SIG-M5 (cell line): ENCODE data around the gene IGFALS.

Source experiments
- DNase-seq: peaks from one replicate; lab custom pipeline; 2025; lab: John Stamatoyannopoulos, UW

IGFALS gene

DNA sequence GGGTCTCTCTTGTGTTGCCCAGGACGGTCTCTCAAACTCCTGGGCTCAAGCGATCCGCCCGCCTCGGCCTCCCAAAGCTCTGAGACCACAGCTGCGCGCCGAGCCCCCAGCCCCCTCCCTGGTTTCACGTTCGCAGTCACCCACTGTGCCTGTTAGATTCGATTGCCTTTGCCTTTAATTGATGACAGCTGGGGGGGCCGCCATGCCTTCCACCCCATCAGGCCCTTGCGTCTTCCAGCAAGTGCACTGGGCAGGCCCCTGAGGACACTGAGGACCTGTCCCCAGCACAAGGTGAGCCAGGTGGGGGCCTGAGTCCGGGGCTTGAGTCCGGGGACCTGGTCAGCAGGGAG lies 3.3 kb downstream of the IGFALS start:
- DNase-seq = no peak

DNA sequence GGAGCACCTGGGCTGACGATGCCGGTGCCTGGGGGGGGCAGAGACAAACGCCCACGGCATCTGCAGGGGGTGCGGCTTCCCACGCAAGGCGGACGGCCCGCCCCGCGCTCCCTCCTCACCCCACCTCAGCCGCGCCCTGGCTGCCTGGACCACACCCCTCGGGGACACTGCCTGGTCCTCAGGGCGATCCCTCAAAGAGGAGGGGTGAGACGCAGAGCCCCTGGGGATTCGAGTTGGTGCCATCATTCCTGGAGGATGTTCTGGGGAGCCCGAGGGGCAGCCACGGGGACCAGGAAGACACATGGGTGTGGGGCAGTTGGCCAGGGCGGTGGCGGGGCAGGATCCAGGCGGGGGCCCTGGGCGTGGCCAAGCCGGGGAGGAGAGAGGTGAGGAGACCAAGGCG lies 3.9 kb downstream of the IGFALS start:
- DNase-seq = no peak

DNA sequence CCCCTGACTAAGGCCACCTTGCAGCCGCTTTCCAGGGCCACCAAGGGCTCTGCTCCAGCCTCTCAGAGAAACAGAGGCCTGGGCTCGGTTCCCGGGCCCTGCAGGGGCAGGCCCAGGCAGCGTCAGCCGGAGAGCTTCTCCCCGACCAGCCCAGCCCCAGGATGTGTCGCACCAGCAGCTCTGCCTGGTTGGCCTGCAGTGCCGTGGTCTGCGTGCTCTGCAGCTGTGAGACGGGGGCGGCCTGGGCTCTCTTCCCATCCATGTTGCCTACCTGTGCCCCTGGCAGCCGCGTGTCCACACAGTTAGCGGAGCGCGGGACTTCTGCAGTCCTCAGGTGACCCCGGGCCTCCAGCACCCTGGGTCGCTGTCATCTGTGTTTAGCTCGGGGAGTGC lies 4.8 kb downstream of the IGFALS start:
- DNase-seq = no peak

DNA sequence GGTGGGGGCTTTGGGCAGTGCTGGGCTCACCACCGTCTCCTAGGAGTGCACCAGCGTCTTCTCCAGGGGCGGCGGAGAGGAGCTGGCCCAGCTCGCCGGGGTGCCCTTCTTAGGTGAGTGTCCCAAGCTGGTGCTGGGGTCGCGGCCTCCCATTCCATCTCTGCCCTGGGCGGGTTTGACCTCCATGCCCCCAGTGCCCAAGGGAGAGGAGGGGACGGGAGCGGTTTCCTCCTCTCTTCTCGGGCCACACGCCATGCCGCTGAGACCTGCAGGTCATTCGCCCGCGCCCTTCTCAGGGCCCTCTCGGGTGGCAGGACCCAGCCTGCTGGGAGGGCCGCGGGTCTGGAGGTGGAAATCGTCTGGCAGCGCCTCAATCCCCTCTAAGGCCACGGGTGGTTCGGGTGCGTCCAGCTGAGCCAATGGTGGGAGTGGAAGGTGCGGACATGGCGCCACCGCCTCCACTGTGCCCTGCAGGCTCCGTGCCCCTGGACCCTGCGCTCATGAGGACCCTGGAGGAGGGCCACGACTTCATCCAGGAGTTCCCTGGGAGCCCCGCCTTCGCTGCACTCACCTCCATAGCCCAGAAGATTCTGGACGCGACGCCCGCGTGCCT lies 5.3 kb downstream of the IGFALS start:
- DNase-seq = no peak

DNA sequence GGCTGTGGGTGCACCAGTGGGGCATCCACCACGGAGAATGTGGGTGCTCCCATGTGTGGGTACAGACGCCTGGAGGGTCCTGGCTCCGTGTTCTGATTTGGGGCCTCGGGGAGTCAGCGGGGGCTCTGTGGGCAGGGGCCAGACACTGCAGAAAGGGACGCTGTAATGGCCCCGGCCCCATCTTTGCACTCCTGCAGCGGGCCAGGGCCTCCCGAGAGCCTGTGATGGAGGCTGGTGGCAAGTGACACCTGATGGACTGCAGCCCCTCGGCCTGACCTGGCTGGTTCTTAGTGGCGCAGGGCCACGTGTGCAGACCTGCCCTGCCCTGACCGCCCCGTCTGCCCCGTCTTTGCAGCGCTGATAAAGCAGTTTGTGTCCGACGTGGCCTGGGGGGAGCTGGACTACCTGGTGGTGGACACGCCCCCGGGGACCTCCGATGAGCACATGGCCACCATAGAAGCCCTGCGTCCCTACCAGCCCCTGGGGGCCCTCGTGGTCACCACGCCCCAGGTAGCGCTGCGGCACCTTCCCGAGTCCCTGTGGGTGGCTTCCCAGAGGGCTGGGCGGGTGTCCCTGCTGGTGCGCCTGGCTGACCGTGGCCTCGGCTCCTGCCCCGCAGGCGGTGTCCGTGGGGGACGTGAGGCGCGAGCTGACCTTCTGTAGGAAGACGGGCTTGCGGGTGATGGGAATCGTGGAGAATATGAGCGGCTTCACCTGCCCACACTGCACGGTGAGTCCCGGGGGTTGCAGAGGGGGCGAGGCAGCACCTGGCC lies 6.0 kb downstream of the IGFALS start:
- no peak for DNase-seq

DNA sequence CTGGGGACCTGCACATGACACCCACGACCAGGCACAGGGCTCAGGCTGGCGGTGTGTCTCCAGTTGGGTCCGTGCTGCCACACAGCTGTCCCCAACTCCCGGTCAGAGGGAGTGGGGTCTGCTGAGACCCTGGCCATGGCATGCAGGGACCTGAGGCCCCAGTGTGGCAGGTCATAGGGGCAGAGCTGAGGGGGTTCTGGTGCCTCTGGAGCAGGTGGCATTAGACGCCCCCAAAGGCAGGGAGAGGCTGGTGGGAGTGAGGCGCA lies 6.5 kb downstream of the IGFALS start:
- DNase-seq = no peak

DNA sequence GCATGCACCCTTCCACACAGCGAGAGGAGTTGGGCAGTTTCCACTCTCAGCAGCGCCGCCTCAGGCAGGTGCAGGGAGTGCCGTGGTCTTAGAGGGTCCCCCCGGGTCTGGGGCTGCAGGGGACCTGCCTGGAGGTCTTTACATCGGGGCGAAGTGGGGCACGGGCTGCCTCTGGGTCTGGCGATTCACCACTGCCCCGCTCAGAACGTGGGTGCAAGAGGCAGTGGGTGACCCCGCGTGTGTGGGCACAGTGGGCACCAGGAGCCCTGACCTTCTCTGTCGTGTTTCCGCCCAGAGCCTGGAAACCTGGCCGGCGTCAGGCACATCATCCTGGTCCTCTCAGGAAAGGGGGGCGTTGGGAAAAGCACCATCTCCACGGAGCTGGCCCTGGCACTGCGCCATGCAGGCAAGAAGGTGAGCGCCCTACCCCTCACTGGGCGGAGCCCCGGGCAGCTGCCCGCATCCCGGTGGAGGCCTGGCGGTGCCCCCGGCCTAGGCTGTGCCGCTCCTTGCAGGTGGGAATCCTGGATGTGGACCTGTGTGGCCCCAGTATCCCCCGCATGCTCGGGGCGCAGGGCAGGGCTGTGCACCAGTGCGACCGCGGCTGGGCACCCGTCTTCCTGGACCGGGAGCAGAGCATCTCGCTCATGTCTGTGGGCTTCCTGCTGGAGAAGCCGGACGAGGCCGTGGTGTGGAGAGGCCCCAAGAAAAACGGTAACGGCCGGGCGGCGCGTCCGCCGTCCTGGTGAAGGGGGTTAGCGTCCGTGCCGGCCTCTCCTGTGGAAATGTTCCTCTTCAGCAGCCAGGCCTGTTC lies 7.1 kb downstream of the IGFALS start:
- DNase-seq = no peak

DNA sequence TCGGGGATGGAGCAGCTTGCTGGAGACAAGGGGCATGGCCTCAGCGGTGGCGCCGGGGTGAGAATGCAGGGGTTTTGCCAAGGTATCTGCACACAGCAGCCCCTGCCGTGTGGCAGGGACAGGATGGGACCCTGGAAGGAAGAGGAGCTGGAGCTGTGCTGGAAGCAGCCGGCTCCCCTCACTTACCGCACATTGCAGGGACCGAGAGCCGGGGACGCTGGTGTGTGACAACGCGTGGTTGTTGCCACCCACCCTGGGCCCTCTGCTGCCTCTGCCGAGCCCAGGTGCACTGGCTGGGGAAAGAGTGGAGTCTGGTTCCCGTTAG lies 7.7 kb downstream of the IGFALS start:
- no peak for DNase-seq

DNA sequence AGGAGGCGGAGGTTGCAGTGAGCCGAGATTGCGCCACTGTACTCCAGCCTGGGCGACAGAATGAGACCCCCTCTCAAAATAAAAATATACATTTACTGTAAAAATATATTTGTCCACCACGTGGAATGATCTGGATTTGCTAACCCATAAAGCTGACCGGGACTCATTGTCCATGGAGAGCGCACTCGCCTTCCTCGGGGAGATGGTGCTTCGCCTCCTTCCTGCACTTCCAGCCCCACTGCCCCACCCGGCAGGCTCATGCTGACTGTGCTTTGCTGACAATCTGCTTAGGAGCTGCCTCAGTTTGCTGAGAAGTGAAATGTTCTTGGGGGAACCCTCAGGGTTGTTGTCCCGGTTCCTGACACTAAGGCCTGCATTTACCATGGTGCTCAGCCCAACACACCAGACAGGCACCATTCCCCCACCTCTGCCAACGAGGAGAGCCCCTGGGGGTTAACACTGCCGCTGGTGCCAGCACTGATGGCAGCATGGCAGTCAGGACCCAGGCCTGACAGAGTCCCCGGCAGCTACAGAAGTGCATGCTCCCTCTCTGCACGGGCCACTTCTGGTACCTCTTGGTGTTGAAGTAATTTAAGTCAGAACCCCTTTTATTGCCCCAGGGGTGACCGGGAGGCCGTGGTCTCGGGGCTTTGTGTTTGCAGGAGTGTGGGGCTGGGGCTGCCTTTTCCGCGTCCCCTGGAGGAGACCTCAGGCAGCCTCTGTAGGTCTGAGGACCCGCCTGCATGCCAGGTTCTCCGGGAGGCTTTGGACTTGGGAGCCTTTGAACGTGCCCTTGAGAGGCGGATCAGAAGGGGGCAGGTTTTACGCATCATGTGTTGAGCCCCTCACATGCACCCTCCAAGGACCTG lies 8.3 kb downstream of the IGFALS start:
- DNase-seq = no peak

DNA sequence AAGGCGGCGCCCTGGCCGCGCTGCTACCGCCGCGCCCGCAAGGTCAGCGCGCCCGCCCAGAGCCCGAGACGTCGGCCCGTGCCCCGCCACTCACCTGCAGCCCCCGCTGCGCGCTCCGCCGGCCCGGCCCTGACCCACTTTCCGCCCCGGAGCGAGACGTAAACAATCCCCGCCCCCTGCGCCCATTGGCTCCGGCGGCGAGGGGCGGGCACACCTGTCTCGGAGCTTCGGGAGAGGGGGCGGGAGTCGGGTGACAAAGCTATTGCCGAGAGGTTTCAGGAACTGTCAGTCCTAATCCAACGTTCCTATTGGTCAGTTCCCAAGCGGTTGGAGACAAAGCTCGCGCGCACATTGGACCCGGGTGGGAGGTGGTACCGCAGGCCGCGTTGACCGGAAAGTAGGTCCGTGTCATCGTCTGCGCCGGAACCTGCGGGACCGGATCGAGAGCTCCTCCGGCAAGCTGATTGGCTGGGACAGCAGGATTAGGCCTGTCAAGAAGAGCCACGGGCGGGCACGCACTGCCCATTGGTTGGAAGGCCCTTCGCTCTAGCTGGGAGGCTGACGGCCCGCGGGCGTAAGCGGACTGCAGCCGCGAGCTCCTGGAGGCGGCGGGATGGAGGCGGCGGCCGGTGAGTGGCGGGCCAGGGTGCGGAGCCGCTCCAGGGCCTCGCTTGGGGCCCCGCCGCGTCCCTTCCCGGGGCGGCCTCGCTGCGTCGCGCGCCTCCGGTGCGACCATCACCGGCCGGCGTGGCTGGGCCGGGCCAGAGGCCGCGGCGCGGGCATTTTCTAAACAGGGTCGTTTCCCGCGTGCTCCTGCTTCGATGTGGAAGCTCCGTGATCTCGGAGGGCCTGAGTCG lies 10.9 kb downstream of the IGFALS start, which contains the start of the genes NUBP2 and SPSB3:
Gene NUBP2, plus strand, starts transcription at position 553 of the 857 bp plus-strand sequence. Its CDS starts 61 bp downstream, at position 614.
Gene SPSB3, minus strand, starts transcription at position 164 of the 857 bp plus-strand sequence. CDS start 1,088 bp downstream, outside the sequence.
- DNase-seq = peak; percentile 95

DNA sequence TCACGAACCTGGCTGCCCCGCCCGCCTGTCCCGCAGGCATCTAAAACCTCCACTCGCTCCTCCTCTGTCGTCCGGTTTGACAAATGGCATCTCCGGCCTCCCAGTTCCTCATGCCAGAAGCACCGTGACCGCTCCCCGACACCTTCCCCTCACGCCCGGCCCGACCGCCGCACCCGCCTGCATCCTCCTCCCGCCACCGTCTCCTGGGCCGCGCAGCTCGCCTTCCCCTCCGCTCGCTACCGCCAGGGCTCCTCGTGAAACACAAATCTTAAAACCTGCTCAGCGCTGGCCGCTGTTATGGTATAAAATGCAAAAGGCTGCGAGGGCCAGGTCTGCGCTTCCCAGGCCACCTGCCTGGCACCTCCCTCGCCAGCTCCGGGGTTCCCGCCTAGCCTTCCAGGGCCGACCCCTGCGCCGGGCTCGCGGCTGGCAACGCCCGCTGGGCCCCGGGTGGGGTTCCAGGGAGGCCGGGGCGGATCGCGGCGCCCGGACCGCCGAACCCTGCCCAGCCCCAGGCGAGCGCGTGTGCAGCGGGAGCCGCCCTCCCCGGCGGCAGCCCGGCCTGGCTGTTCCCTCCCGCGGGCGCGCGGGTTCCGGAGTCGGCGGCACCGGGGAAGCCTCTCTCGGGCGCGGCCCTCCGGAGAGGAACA lies 11.6 kb downstream of the IGFALS start:
- no peak for DNase-seq

DNA sequence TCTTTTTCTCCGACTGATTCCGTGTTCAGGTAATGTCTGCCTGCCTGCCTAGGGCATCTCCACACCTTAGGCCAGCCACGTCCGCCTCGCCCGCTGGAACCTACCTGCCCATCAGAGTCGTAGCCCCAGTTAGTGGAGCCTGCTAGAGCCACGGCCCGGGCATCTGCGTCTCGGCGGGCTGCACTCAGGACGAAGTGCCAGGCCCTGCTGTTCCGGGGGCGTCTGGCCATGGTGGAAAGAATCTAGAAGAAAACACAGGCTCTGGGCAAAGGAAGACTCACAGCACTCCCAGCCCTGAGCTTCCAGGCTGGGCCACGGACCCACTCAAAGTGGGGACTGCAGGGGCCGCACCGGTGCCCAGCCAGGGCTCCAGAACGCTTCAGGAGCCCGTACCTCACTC lies 12.3 kb downstream of the IGFALS start:
- DNase-seq = no peak

DNA sequence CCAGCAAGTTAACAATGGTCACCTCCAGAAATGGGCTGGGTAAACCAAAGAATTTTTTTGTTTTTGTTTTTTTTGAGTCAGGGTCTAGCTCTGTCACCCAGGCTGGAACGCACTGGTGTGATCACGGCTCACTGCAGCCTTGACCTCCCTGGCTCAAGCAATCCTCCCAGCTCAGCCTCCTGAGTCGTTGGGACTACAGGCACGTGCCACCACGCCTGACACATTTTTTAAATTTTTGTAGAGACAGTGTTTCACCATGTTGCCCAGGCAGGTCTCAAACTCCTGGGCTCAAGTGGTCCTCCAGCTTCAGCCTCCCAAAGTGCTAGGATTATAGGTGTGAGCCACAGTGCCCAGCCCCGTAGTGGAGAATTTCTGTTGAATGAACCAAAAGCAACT lies 12.8 kb downstream of the IGFALS start:
- no peak for DNase-seq

DNA sequence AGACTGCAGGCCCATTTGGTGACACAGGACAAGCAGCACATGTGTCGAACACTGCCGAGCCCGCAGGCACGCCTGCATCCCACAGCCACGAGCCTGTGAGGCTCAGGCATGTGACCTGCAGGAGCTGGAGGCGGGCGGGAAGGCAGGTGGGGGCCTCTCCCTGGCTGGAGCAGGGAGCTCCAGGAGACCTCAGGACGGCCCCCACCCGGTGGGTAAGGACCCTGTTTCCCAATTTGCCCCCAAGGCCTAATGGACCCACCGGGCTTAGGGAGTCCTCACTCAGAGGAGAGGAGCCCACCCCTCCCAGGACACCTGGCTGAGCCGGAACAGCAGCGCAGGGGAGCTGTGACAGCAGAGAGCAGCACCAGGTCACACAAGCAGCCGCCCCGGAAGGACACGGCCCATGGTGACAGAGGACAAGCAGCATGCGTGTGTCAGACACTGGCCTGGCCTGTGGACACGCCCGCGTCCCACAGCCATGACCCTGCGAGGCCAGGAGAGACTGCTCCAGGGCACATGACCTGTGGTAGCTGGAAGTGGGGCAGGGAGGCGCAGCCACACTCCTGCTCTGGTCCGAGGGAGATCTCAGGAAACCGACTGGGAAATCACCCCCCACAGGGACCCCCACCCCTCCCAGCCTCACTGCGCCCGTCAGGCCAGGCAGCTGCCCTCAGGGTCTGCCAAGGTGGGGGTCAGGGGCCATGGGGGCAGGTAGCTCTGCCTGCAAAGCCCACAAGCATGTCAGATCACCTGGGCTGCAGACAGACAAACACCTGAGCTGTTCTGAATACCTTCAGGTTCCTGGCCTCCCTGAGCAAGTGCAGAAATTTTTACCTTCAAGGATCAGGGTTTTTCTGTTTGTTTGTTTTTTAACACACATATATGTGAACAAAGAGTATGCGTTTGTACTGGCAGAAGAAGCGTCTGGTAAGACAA lies 13.5 kb downstream of the IGFALS start:
- no peak for DNase-seq

DNA sequence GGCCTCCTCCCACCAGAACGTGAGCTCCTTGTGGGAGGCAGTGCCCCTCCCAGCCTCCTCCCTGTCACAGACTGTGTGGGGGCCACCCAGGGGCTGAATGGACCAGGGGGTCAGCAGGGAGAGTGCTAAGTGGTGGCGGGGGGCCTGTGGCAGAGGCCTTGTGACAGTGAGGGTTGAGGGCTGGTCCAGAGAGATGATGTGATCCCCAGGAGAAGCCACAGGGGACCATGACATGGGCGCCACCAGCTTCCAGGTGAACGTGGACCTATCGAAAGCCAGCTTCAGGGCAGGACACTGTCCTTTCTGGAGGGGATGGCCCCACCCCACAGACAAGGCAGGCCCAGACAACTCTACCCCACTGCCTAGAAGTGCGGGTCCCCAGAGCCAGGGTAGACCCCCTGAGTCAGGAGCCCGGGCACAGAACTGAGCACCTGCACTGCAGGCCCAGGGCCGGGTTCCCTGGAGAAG lies 14.2 kb downstream of the IGFALS start:
- no peak for DNase-seq

DNA sequence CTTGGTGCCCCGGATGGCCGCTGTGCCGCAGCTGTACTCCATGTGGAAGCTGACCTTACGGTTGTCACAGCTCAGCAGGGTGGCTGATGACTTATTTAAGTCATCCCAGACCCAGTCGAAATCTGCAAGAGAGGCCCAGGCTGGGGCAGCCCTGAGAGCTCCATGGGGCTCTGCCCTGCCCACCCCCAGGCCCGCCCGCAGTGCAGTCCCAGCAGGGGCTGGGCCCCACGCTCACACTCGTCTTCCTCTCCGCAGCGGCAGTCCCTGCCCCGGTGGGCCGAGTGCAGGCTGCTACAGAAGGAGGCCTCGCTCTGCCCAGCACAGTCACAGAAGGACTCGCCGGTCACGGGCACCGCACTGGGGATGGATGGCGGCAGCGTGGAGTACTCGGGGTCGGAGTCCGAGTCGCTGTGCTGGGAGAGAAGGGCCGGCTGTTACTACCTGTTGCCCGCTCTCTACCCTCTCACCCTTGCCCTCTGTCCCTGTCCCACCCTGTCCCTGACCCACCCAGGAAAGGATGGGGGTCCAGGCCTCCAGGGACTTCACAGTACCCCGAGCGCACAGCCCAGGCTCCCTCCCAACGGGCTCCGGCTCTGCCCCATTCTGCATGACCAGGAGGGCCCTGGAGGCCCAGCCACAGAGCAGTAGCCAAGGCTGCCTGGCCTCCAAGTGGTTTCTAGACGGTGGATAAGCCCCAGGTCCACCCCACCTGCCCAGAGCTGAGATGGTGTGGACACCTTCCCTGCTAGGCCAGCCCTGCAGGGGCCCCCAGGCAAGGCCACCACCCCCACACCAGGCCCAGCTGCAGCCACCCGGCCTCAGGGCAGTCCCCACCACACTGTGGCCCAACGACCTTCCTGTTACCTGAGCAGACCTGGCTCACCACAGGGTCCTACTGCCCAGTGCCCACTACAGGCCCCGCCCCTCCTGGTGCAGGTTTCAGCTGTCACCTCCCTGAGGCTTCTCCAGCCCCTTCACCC lies 15.0 kb downstream of the IGFALS start:
- no peak for DNase-seq

DNA sequence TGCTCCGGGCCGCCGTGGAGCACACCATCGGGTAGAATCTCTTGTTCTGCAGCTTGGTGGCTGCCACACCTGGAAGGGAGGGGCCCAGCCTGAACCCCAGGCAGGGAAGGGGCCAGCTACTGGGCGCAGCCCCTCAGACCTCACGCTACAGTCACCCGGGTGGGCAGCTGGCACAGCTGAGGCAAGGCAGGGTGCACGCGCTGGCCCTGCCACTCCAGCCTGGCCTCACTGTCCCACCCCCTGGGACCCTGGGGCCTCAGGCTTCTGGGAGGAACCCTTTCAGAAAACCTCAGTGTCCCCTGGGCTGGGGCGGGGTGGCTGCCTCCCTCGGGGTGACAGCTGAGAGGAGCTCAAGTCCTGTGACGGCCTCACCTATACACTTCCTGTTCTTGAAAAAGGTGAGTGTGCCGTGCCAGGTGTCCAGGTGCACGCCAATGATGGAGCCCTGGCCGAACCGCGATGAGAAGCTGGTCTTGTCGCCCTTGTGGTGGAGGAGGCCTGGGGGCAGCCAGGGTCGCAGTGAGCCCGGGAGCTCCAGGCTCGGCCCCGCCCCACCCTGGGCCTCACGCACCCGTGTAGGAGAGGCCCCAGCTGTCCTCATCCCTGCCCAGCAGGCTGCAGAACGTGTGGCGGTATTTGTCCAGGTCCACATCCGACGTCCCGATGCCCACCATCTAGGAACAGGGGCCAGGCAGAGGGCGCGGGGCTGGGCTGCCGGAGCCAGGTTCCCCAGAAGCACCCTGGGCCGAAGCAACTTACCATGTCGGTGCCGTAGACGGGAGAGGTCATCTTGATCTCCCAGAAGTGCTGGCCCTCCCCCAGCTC lies 15.9 kb downstream of the IGFALS start:
- no peak for DNase-seq

DNA sequence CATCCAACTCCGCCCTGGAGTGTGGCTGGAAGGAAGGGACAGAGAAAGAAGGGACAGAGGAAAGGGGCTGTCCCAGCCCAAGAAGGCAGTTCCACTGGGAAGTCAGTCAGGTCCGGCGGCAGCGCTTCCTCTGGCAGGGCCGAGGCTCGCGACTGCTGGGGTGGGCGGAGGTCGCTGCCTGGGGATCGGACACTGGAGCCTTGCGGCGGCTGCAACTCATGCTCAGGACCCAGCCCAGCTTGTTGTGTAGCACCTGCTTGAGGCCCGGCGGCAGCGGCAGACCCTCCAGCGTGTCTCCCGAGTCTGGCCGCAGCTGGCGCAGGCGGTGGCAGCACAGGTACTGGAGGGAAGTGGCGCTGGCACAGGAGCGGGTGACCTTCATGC lies 16.5 kb downstream of the IGFALS start:
- DNase-seq = no peak
